CD4-positive, alpha-beta memory T cell (primary cell): ENCODE data around the gene SRP72. TPM values are rescaled to one million over a fixed set of nuclear protein-coding genes. Genes with fewer than 3 reads are reported as not detected.

Experiments used
- CTCF ChIA-PET: fragments of 350-600 bp; sonication (Branson Sonifier 250); formaldehyde crosslinking; loops from one replicate; lab custom pipeline; 2021; ENCODE audit warnings: inconsistent platforms; ENCODE audit not compliant: partially characterized antibody; lab: Charles Lee
- POLR2A ChIA-PET: fragments of 350-600 bp; sonication (Branson Sonifier 250); formaldehyde crosslinking; loops from one replicate; lab custom pipeline; 2021; ENCODE audit not compliant: partially characterized antibody; lab: Charles Lee
- DNase-seq, 5 donors: peaks; one replicate each; pipeline versions ENCODE4 v3.0.0 to v3.0.0-alpha.2; 2020 to 2022; ENCODE audit warnings: mixed read lengths in 1 of 5
- H3K27ac ChIP-seq: one replicate; pipeline ENCODE4 v1.7.0; 2013; ENCODE audit warnings: low read depth, low read length
- H3K27me3 ChIP-seq: 2 replicates; pipeline ENCODE4 v1.7.0; 2013; ENCODE audit warnings: mild to moderate bottlenecking, low read length, moderate library complexity; ENCODE audit not compliant: insufficient read depth
- H3K36me3 ChIP-seq: 2 replicates; pipeline ENCODE4 v1.7.0; 2013; ENCODE audit warnings: mild to moderate bottlenecking, low read length, moderate library complexity; ENCODE audit not compliant: insufficient read depth
- H3K4me1 ChIP-seq: 2 replicates; pipeline ENCODE4 v1.7.0; 2013; ENCODE audit warnings: mild to moderate bottlenecking, low read length, moderate library complexity; ENCODE audit not compliant: insufficient read depth
- H3K4me3 ChIP-seq, 2 donors: one replicate each; pipeline ENCODE4 v1.7.0; 2013; ENCODE audit warnings: low read length in 2 of 2, mild to moderate bottlenecking in 1 of 2
- H3K9me3 ChIP-seq, 2 donors: one replicate each; pipeline ENCODE4 v1.7.0; 2013; ENCODE audit warnings: low read length in 2 of 2, control low read depth in 1 of 2; ENCODE audit not compliant: control insufficient read depth in 1 of 2
- H3K27ac Mint-ChIP-seq, 7 donors: one replicate each; pipeline ENCODE4 v1.8.0; 2020 to 2021; ENCODE audit warnings: mixed read lengths in 7 of 7, mild to moderate bottlenecking in 6 of 7, inconsistent platforms in 3 of 7, moderate library complexity in 3 of 7
- H3K27me3 Mint-ChIP-seq, 2 donors: one replicate each; pipeline ENCODE4 v1.8.0; 2020 to 2021; ENCODE audit warnings: mixed read lengths in 2 of 2
- H3K36me3 Mint-ChIP-seq, 2 donors: one replicate each; pipeline ENCODE4 v1.8.0; 2020 to 2021; ENCODE audit warnings: mixed read lengths in 2 of 2, inconsistent platforms in 1 of 2, mild to moderate bottlenecking in 1 of 2
- H3K4me1 Mint-ChIP-seq, 4 donors: one replicate each; pipeline ENCODE4 v1.8.0; 2020 to 2021; ENCODE audit warnings: mixed read lengths in 4 of 4, mild to moderate bottlenecking in 1 of 4
- H3K4me3 Mint-ChIP-seq, 8 donors: one replicate each; pipeline ENCODE4 v1.8.0; 2020 to 2021; ENCODE audit warnings: mixed read lengths in 8 of 8, mild to moderate bottlenecking in 7 of 8, moderate library complexity in 6 of 8, inconsistent platforms in 3 of 8
- H3K9me3 Mint-ChIP-seq, 8 donors: one replicate each; pipeline ENCODE4 v1.8.0; 2020 to 2021; ENCODE audit warnings: mixed read lengths in 8 of 8, mild to moderate bottlenecking in 5 of 8, inconsistent platforms in 3 of 8, moderate library complexity in 1 of 8
- intact Hi-C: fragments of 100-400 bp; cut with micrococcal nuclease; formaldehyde crosslinking; loops from one replicate; pipeline ENCODE4 v1.15.1; 2023
- polyA plus RNA-seq, 2 donors: library from polyadenylated mRNA; unstranded; fragments of 300-500 nt; fragmentation: Illumina TruSeq; gene quantifications; one replicate each; pipeline ENCODE4 v1.2.3, GENCODE V29; 2021
- total RNA-seq, 2 experiments: library from RNA; stranded (reverse); gene quantifications; one replicate each; pipeline ENCODE4 v1.2.3, GENCODE V29; 2021

SRP72 gene
- total and polyA plus RNA-seq, 4 experiments from 2014 or later: 104 to 165 (median 127) TPM

DNA sequence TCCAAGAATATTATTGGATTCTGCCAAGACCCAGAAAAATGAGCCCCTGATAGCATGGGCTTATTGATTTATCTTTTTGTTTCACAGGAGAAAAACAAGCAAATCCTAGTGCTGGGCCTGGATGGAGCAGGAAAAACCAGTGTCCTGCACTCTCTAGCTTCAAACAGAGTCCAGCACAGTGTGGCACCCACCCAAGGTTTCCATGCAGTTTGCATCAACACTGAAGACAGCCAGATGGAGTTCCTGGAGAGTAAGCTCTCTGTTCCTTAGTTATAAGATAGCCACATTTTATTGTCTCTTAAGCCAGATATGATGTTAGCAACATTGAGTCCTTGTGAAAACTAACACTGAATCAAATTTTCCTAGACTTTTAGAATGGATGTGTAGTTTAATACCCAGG is 43.7 kb downstream of the SRP72 start:
- Histone ChIP-seq H3K27ac (no peak overlapping the region), H3K4me3 (no peak overlapping the region), H3K36me3 (no peaks in the 10 kb centered on the region), H3K9me3 (no peaks in the 10 kb centered on the region), H3K4me1 (peaks cover 5% of the 10 kb centered on the region), H3K27me3 (no peaks in the 10 kb centered on the region)
- peaks cover 0 to 8% (median 3%) of the 10 kb centered on the region in 4 donors for H3K4me1 Mint-ChIP-seq
- no peaks in the 10 kb centered on the region for H3K36me3 Mint-ChIP-seq
- no peak overlapping the region for H3K27ac Mint-ChIP-seq
- no peak overlapping the region for H3K4me3 Mint-ChIP-seq
- ChIA-PET POLR2A (no interaction called here), CTCF (no interaction called here)
- intact Hi-C loops: no loop called here
- H3K27me3 Mint-ChIP-seq: peaks cover 0 to 4% of the 10 kb centered on the region in 2 donors
- H3K9me3 Mint-ChIP-seq: no peaks in the 10 kb centered on the region
- no peak for DNase-seq

DNA sequence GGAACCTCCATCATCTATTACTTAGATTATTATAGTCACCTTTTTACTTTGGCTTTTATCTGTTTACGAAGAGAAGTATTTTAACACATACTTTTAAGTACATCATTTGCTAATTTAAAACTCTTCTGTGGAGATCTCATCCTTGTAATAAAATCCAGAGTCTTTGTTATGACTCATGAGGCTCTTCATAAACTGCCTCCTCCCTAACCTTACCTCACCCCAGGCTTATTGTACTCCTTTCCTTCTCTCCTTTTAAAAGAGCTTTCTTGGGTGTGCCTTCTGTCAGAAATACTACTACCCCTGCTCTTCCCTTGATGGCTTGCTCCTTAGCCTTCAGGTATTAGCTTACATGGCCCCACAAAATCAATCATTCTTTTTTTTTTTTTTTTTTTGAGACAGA is 44.7 kb downstream of the SRP72 start:
- intact Hi-C loops: no loop called here
- Histone ChIP-seq H3K27ac (no peak overlapping the region), H3K4me3 (no peak overlapping the region), H3K4me1 (no peaks in the 10 kb centered on the region), H3K36me3 (no peaks in the 10 kb centered on the region), H3K9me3 (no peaks in the 10 kb centered on the region), H3K27me3 (no peaks in the 10 kb centered on the region)
- no peaks in the 10 kb centered on the region for H3K9me3 Mint-ChIP-seq
- ChIA-PET CTCF (no interaction called here), POLR2A (no interaction called here)
- no peaks in the 10 kb centered on the region for H3K36me3 Mint-ChIP-seq
- no peak overlapping the region for H3K27ac Mint-ChIP-seq
- peaks cover 0 to 4% of the 10 kb centered on the region in 2 donors for H3K27me3 Mint-ChIP-seq
- H3K4me3 Mint-ChIP-seq: no peak overlapping the region
- no peak for DNase-seq
- H3K4me1 Mint-ChIP-seq: no peaks in the 10 kb centered on the region

DNA sequence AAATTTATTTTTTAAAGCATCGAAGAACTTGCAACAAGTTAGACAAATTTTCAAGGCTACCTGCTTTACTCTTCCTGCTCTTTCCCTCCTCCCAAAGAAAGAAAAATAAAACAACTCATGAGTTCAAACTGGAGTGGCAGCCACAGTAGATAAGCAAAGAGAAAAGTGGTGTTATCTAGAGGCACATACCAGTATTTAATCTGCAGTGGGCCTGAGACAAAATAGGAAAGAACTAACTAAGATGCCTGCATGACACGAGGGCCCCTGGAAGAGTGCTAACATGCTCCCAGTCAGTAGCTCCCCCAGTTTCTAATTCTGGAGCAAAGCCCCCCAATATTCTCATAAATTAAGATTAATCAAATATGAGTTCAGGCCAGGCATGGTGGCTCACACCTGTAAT is 46.1 kb downstream of the SRP72 start:
- H3K36me3 Mint-ChIP-seq: no peaks in the 10 kb centered on the region
- no peaks in the 10 kb centered on the region for H3K9me3 Mint-ChIP-seq

DNA sequence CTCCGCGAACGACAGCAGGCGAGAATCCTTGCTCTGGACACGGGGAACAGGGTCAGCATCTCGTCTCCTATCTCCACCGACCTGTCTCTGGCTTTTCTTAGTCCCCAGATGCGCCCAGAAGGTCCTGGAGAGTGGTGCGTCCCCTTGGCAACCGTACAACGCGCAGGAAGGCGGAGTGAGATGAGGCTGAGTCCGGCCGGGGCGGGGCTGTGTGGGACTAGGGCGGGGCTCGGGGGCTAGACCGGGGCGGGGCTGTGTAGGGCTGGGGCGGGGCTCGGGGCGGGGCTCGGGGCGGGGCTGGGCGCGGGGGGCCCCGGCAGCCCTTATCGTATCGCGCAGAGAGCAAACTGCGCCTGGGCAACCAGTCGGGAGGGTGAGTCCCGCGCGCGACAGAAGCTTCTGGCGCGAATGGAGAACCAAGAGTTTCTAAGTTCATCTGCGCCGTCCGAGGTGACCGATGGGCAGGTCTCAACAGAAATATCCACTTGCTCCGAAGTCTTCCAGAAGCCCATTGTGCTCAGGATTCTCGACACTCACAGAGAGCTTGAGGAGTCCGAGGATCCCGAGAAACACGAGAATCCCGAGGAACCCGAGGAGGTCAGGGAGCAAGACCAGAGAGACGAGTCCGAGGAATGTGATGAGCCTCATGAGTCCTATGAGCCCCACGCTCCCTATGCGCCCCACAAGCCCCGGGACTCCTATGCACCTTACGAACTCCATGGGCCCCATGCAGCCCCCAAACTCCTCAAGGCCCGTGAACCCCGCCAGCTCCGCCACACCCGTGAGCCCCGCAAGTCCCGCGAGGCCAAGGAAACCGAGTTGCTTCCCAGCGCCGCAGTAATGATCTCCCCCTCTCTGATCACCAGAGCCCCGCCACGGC is 63.1 kb downstream of the SRP72 start:
- Mint-ChIP-seq H3K27me3 (peaks cover 7 to 9% of the 10 kb centered on the region in 2 donors), H3K36me3 (no peaks in the 10 kb centered on the region), H3K4me1 (no peaks in the 10 kb centered on the region), H3K4me3 (no peak overlapping the region), H3K27ac (peak overlapping the region in 6 of 7 donors; percentile 14 to 69 (median 40)), H3K9me3 (no peaks in the 10 kb centered on the region)
- H3K4me1 ChIP-seq: peaks cover 11% of the 10 kb centered on the region
- no peaks in the 10 kb centered on the region for H3K9me3 ChIP-seq
- H3K36me3 ChIP-seq: no peaks in the 10 kb centered on the region
- ChIA-PET POLR2A (interaction anchor here (0.9 to 2.2 kb wide), 5 partner anchors 14 to 269 kb away, joined by 3 to 18 read pairs (median 3); partner anchors contain the start of genes AASDH, PAICS and PPAT), CTCF (interaction anchor here (1.3 to 1.9 kb wide), 2 partner anchors 14 to 95 kb away, joined by 8 to 16 read pairs; partner anchors contain the start of genes PAICS and PPAT)
- intact Hi-C loops: loop anchor here (1.0 to 2.0 kb wide), 6 partner anchors 14 to 447 kb away; partner anchors contain the start of genes AASDH, NOA1, PPAT and REST
- H3K4me3 ChIP-seq: peak overlapping the region; percentile 48 to 57
- no peak overlapping the region for H3K27ac ChIP-seq
- peak; percentile 60 to 80 (median 63) for DNase-seq
- no peaks in the 10 kb centered on the region for H3K27me3 ChIP-seq

More for the DNA sequence above, 46.1 kb downstream of the SRP72 start:
- no peak overlapping the region for H3K4me3 Mint-ChIP-seq
- intact Hi-C loops: no loop called here
- H3K27me3 Mint-ChIP-seq: peaks cover 0 to 4% of the 10 kb centered on the region in 2 donors
- no peaks in the 10 kb centered on the region for H3K4me1 ChIP-seq
- ChIA-PET POLR2A (no interaction called here), CTCF (no interaction called here)
- no peaks in the 10 kb centered on the region for H3K4me1 Mint-ChIP-seq
- no peak overlapping the region for H3K27ac ChIP-seq
- no peak overlapping the region for H3K27ac Mint-ChIP-seq
- H3K9me3 ChIP-seq: no peaks in the 10 kb centered on the region
- no peaks in the 10 kb centered on the region for H3K27me3 ChIP-seq
- H3K36me3 ChIP-seq: no peaks in the 10 kb centered on the region
- H3K4me3 ChIP-seq: no peak overlapping the region
- DNase-seq: no peak

DNA sequence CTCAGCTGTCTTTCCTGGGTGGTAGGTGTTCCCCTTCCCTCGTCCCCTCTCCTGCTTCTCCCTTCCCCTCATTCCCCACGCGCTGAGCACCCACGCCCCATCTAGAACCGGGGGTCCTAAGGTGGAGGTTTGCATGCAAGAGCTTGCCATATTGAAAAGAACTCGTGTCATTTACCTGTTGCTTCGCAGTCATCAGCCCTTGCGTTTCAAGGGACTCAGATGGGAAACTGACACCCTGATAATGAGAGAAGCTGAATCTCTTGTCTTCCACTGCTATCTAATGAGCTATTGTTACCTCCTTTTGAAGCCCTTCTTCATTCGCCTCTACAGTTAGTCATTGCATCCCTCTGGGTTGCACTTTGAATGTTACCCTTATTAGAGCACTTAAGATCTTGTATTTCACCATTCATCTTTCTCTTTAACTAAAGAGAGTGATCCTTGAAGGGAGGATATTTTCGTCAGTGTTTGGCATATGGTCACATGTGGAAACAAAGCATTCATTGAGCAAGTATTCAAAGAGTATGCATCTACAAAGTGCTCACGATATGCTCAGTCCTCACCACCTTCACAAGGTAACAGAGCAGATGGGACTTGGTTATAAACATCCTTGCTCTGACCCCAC is 63.8 kb downstream of the SRP72 start:
- H3K27ac Mint-ChIP-seq: no peak overlapping the region
- H3K4me1 Mint-ChIP-seq: no peaks in the 10 kb centered on the region
- peaks cover 11% of the 10 kb centered on the region for H3K4me1 ChIP-seq
- no peaks in the 10 kb centered on the region for H3K9me3 ChIP-seq
- intact Hi-C loops: loop anchor here (2.0 kb wide), 1 partner anchor 376 kb away; the partner anchor contains the start of gene REST
- peaks cover 10 to 12% of the 10 kb centered on the region in 2 donors for H3K27me3 Mint-ChIP-seq
- H3K9me3 Mint-ChIP-seq: no peaks in the 10 kb centered on the region
- H3K4me3 ChIP-seq: peak overlapping the region; percentile 48 to 57
- no peaks in the 10 kb centered on the region for H3K36me3 ChIP-seq
- peak in 1 of 5 donors; percentile 0 for DNase-seq
- no peaks in the 10 kb centered on the region for H3K36me3 Mint-ChIP-seq
- POLR2A ChIA-PET: interaction anchor here (0.9 to 2.2 kb wide), 5 partner anchors 13 to 269 kb away, joined by 3 to 18 read pairs (median 3); partner anchors contain the start of genes AASDH, PAICS and PPAT
- H3K4me3 Mint-ChIP-seq: no peak overlapping the region
- CTCF ChIA-PET: interaction anchor here (1.3 to 1.9 kb wide), 3 partner anchors 13 to 107 kb away, joined by 6 to 16 read pairs (median 8); partner anchors contain the start of genes PAICS and PPAT
- H3K27ac ChIP-seq: no peak overlapping the region
- H3K27me3 ChIP-seq: no peaks in the 10 kb centered on the region

DNA sequence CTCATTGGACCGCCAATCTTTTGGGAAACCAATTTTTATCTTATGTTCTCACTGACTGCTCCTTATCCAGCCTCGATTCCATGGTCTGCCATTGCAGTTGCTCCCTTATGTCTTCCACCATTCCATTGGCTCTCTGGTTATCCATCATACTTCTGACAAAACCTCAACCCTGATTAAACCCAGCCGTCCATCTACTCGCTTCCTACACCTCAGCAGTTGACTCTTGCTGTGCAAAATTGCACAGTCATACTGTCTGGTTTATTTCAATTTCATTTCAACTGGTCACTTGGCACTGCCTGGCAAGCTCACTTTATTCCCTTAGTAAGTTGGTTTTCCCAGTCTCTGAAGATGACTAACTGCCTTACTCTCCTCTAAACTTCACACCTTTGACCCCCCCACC is 64.4 kb downstream of the SRP72 start:
- Histone ChIP-seq H3K4me3 (no peak overlapping the region), H3K27ac (no peak overlapping the region), H3K36me3 (no peaks in the 10 kb centered on the region), H3K4me1 (peaks cover 11% of the 10 kb centered on the region), H3K27me3 (no peaks in the 10 kb centered on the region), H3K9me3 (no peaks in the 10 kb centered on the region)
- no peak overlapping the region for H3K27ac Mint-ChIP-seq
- intact Hi-C loops: loop anchor here (2.0 kb wide), 1 partner anchor 375 kb away; the partner anchor contains the start of gene REST
- H3K9me3 Mint-ChIP-seq: no peaks in the 10 kb centered on the region
- ChIA-PET CTCF (interaction anchor here (1.8 to 1.9 kb wide), 2 partner anchors 13 to 108 kb away, joined by 6 to 16 read pairs; no protein-coding TSS in a partner anchor), POLR2A (interaction anchor here (2.2 kb wide), 1 partner anchor 96 kb away, joined by 18 read pairs; the partner anchor contains the start of genes PAICS and PPAT)
- no peaks in the 10 kb centered on the region for H3K36me3 Mint-ChIP-seq
- H3K4me3 Mint-ChIP-seq: no peak overlapping the region
- DNase-seq: no peak
- no peaks in the 10 kb centered on the region for H3K4me1 Mint-ChIP-seq
- H3K27me3 Mint-ChIP-seq: peaks cover 13 to 15% of the 10 kb centered on the region in 2 donors
